Mucosa of descending colon (tissue), 3 donors: ENCODE data around the gene RETNLB. TPM values are rescaled to one million over a fixed set of nuclear protein-coding genes. Genes with fewer than 3 reads are reported as not detected.

Experiments
- ATAC-seq: fragments of 200-7000 bp; cut with Tn5 transposase; one replicate; pipeline ENCODE4 v1.9.1; 2020; ENCODE audit warnings: mild to moderate bottlenecking, moderate library complexity
- DNase-seq, 3 donors: peaks; one replicate each; pipeline ENCODE4 v3.0.0-alpha.2; 2020
- H3K36me3 ChIP-seq: fragments of 200-600 bp; one replicate; pipeline ENCODE4 v1.8.0; 2021; ENCODE audit warnings: low read depth, mild to moderate bottlenecking
- H3K4me1 ChIP-seq: fragments of 200-600 bp; one replicate; pipeline ENCODE4 v1.8.0; 2021; ENCODE audit warnings: low read depth, mild to moderate bottlenecking
- H3K4me3 ChIP-seq: fragments of 200-600 bp; one replicate; pipeline ENCODE4 v1.8.0; 2021; ENCODE audit warnings: mild to moderate bottlenecking
- H3K9me3 ChIP-seq: fragments of 200-600 bp; one replicate; pipeline ENCODE4 v1.8.0; 2021; ENCODE audit warnings: mild to moderate bottlenecking
- CTCF ChIP-seq: fragments of 200-600 bp; IDR thresholded peaks from one replicate; pipeline ENCODE4 v1.8.0; 2022; ENCODE audit warnings: antibody characterized with exemption, mild to moderate bottlenecking
- intact Hi-C, 2 donors: fragments of 100-400 bp; cut with DNase I in 1 of 2; cut with micrococcal nuclease in 1 of 2; formaldehyde crosslinking; loops; one replicate each; pipeline versions ENCODE4 v1.11.0 to v1.11.1; 2022; cut with DNase I, micrococcal nuclease
- total RNA-seq, 3 donors: library from RNA; stranded (reverse); fragmentation: NEBNext Ultra II Directional in 2 of 3; extraction: Animal tissue kit (Norgen Biotek cat#: 25700) in 2 of 3; gene quantifications; one replicate each; pipeline versions ENCODE4 v1.2.1 to v1.2.4, GENCODE V29; 2021 to 2023
- donor health status: DM: no; HTN: no; CAD: no; lungs with moderate emphysema.
- donor health status: DM: no; HTN: no; CAD: no.
- donor health status: DM: no; HTN: yes; CAD: no.

Gene RETNLB
- total RNA-seq, 3 donors from 2014 or later: 17.1 to 136 (median 51.3) TPM

- Histone ChIP-seq H3K4me1 (no peaks in the 10 kb centered on the region), H3K9me3 (no peaks in the 10 kb centered on the region), H3K36me3 (no peaks in the 10 kb centered on the region), H3K4me3 (no peak overlapping the region)
- ATAC-seq (no peak), DNase-seq (no peak)
- intact Hi-C loops: no loop called here
- TF ChIP-seq CTCF: no peak
These were observed 37.9 kb downstream of the RETNLB start for GRCh38 chr3:108719178-108719806.

GRCh38 chr3:108718454-108718853 is 38.8 kb downstream of the RETNLB start:
- Histone ChIP-seq H3K36me3 (no peaks in the 10 kb centered on the region), H3K4me1 (no peaks in the 10 kb centered on the region), H3K9me3 (no peaks in the 10 kb centered on the region), H3K4me3 (no peak overlapping the region)
- ATAC-seq (no peak), DNase-seq (no peak)
- intact Hi-C loops: no loop called here
- TF ChIP-seq CTCF: no peak

- TF ChIP-seq CTCF: no peak
- Histone ChIP-seq H3K4me3 (no peak overlapping the region), H3K4me1 (no peaks in the 10 kb centered on the region), H3K36me3 (no peaks in the 10 kb centered on the region), H3K9me3 (no peaks in the 10 kb centered on the region)
- DNase-seq (no peak), ATAC-seq (no peak)
- intact Hi-C loops: no loop called here
These were observed 43.4 kb downstream of the RETNLB start for GRCh38 chr3:108713816-108714215.

- ATAC-seq (no peak), DNase-seq (no peak)
- no peak for TF ChIP-seq CTCF
- Histone ChIP-seq H3K4me3 (no peak overlapping the region), H3K9me3 (no peaks in the 10 kb centered on the region), H3K36me3 (no peaks in the 10 kb centered on the region), H3K4me1 (no peaks in the 10 kb centered on the region)
- intact Hi-C loops: no loop called here
These were observed 44.1 kb downstream of the RETNLB start for GRCh38 chr3:108713009-108713516.

Other genes with a start within 250 kb of the RETNLB start
- gene MYH15, start 246.8 kb downstream of the RETNLB start, total RNA-seq: under 1 TPM; 0.28 to 0.46 (median 0.46) TPM
- 1 to 10 TPM; 2.8 to 6.8 (median 4.5) TPM for gene CIP2A, start 168.0 kb downstream of the RETNLB start, total RNA-seq
- gene DZIP3, start 167.7 kb downstream of the RETNLB start, total RNA-seq: 10 to 100 TPM in 1 of 3 donors, 1 to 10 TPM in 2; 7.8 to 11.7 (median 8.2) TPM
- gene TRAT1, start 65.4 kb upstream of the RETNLB start, total RNA-seq: 1 to 10 TPM in 1 of 3 donors, under 1 TPM in 2; 0.60 to 1.3 (median 0.78) TPM
- gene GUCA1C, start 196.5 kb upstream of the RETNLB start, total RNA-seq: not detected